NCI-H345 treated with DMSO at 0.1 percent for 48 hours (cell line): Measurements from ENCODE around the gene HYPK.
"Not testable (repeated sequence)": the region's sequence is repeated elsewhere in the genome, so short reads cannot be mapped to it uniquely, and the experiment has no call there.

Experiments
- DNase-seq: peaks from one replicate; lab custom pipeline; 2025; ENCODE audit not compliant: unreplicated experiment; lab: John Stamatoyannopoulos, UW

The HYPK gene

GRCh38 chr15:43795197-43795596, 5.2 kb upstream of the HYPK start:
- DNase-seq = no peak

GRCh38 chr15:43795997-43796396, 4.4 kb upstream of the HYPK start:
- DNase-seq = no peak

GRCh38 chr15:43796566-43796965, 3.8 kb upstream of the HYPK start:
- no peak for DNase-seq

GRCh38 chr15:43799209-43799944, 1.0 kb upstream of the HYPK start:
- peak; percentile 44 for DNase-seq

GRCh38 chr15:43799945-43800285, 484 bp upstream of the HYPK start, which contains the start of gene SERINC4:
Gene SERINC4 (minus strand): TSS chr15:43800220. CDS start chr15:43799986, 234 bp downstream.
- DNase-seq = no peak

- not testable (repeated sequence) for DNase-seq
Observed at GRCh38 chr15:43802676-43803075, 2.3 kb downstream of the HYPK start.

- no peak for DNase-seq
Observed at GRCh38 chr15:43808435-43808950, 8.1 kb downstream of the HYPK start.

- DNase-seq = no peak
Observed at GRCh38 chr15:43808960-43809678, 8.7 kb downstream of the HYPK start.

GRCh38 chr15:43815064-43815463, 14.7 kb downstream of the HYPK start:
- DNase-seq = not testable (repeated sequence)

- DNase-seq = no peak
Observed at GRCh38 chr15:43821505-43821904, 21.1 kb downstream of the HYPK start.

- peak; percentile 86 for DNase-seq
Observed at GRCh38 chr15:43824302-43825246, 24.2 kb downstream of the HYPK start, which contains the start of gene MFAP1. Gene MFAP1 (minus strand): TSS chr15:43824690. CDS start chr15:43824569, 121 bp downstream.

GRCh38 chr15:43825305-43825704, 24.9 kb downstream of the HYPK start:
- not testable (repeated sequence) for DNase-seq

GRCh38 chr15:43826029-43826507, 25.7 kb downstream of the HYPK start:
- DNase-seq = no peak

GRCh38 chr15:43826508-43827341, 26.3 kb downstream of the HYPK start, which contains the start of gene WDR76:
Gene WDR76 (plus strand): TSS chr15:43827002. CDS start chr15:43827033, 31 bp downstream.
- DNase-seq = peak; percentile 58

- no peak for DNase-seq
Observed at GRCh38 chr15:43828061-43828657, 27.8 kb downstream of the HYPK start.

GRCh38 chr15:43829951-43830540, 29.6 kb downstream of the HYPK start:
- not testable (repeated sequence) for DNase-seq

- not testable (repeated sequence) for DNase-seq
Observed at GRCh38 chr15:43830691-43831275, 30.4 kb downstream of the HYPK start.

- not testable (repeated sequence) for DNase-seq
Observed at GRCh38 chr15:43831519-43832052, 31.2 kb downstream of the HYPK start.
